Measurements from ENCODE around the gene EPHA3. TPM values are rescaled to one million over a fixed set of nuclear protein-coding genes. Genes with fewer than 3 reads are reported as not detected.

The EPHA3 gene
- total and polyA plus RNA-seq, 8 donors: 0.29 to 33.9 (median 0.81) TPM

GRCh38 chr3:89449086-89449485 lies 341.7 kb downstream of the EPHA3 start:
- 92 to 98% (median 96%) methylated on average over 4 of the region's 4 CpGs for WGBS, 5 donors
- intact Hi-C loops (cut with DNase I; ENCODE audit: low total_unique reads): no loop called here
- Histone ChIP-seq H3K36me3 (no peaks in the 10 kb centered on the region), H3K9me3 (no peaks in the 10 kb centered on the region), H3K27me3 (no peaks in the 10 kb centered on the region), H3K27ac (no peak overlapping the region), H3K4me3 (no peak overlapping the region), H3K4me1 (no peaks in the 10 kb centered on the region)
- no peak for DNase-seq
- no peak for TF ChIP-seq CTCF (IDR thresholded peaks at IDR 0.05)
- no peak for TF ChIP-seq EP300 (IDR thresholded peaks at IDR 0.05)
- no peak for TF ChIP-seq POLR2AphosphoS5 (IDR thresholded peaks at IDR 0.05)
- TF ChIP-seq POLR2A (IDR thresholded peaks at IDR 0.05): no peak

GRCh38 chr3:89452066-89452465 lies 344.6 kb downstream of the EPHA3 start:
- Histone ChIP-seq H3K4me1 (no peaks in the 10 kb centered on the region), H3K27me3 (no peaks in the 10 kb centered on the region), H3K9me3 (no peaks in the 10 kb centered on the region), H3K27ac (no peak overlapping the region), H3K36me3 (no peaks in the 10 kb centered on the region), H3K4me3 (no peak overlapping the region)
- intact Hi-C loops (cut with DNase I; ENCODE audit: low total_unique reads): no loop called here
- DNase-seq: no peak
- no peak for TF ChIP-seq CTCF (IDR thresholded peaks at IDR 0.05)
- TF ChIP-seq POLR2A (IDR thresholded peaks at IDR 0.05): no peak
- no peak for TF ChIP-seq EP300 (IDR thresholded peaks at IDR 0.05)
- no peak for TF ChIP-seq POLR2AphosphoS5 (IDR thresholded peaks at IDR 0.05)
- 69 to 78% (median 74%) methylated on average over 2 of the region's 2 CpGs for WGBS, 5 donors

- WGBS, 5 donors: 73 to 82% (median 81%) methylated on average over 2 of the region's 2 CpGs
Measured at GRCh38 chr3:89455240-89455639, 347.8 kb downstream of the EPHA3 start.

GRCh38 chr3:89467898-89468363 lies 360.5 kb downstream of the EPHA3 start:
- intact Hi-C loops (cut with DNase I; ENCODE audit: low total_unique reads): no loop called here
- Histone ChIP-seq H3K9me3 (no peaks in the 10 kb centered on the region), H3K27me3 (no peaks in the 10 kb centered on the region), H3K4me1 (no peaks in the 10 kb centered on the region), H3K27ac (no peak overlapping the region), H3K4me3 (no peak overlapping the region), H3K36me3 (no peaks in the 10 kb centered on the region)
- TF ChIP-seq POLR2A (IDR thresholded peaks at IDR 0.05) (no peak), POLR2AphosphoS5 (IDR thresholded peaks at IDR 0.05) (no peak), EP300 (IDR thresholded peaks at IDR 0.05) (no peak), CTCF (IDR thresholded peaks at IDR 0.05) (no peak)
- DNase-seq: peak in 1 of 2 donors; percentile 12
- WGBS, 5 donors: 57 to 77% (median 60%) methylated on average over 4 of the region's 4 CpGs

More at GRCh38 chr3:89455240-89455639, 347.8 kb downstream of the EPHA3 start:
- Histone ChIP-seq H3K4me1 (no peaks in the 10 kb centered on the region), H3K27ac (no peak overlapping the region), H3K36me3 (no peaks in the 10 kb centered on the region), H3K9me3 (no peaks in the 10 kb centered on the region), H3K27me3 (no peaks in the 10 kb centered on the region), H3K4me3 (no peak overlapping the region)
- no peak for TF ChIP-seq POLR2A (IDR thresholded peaks at IDR 0.05)
- TF ChIP-seq EP300 (IDR thresholded peaks at IDR 0.05): no peak
- no peak for TF ChIP-seq POLR2AphosphoS5 (IDR thresholded peaks at IDR 0.05)
- no peak for TF ChIP-seq CTCF (IDR thresholded peaks at IDR 0.05)
- no peak for DNase-seq
- intact Hi-C loops (cut with DNase I; ENCODE audit: low total_unique reads): no loop called here

Measured in stomach (tissue), 9 donors.